Measurements from ENCODE around the gene HS6ST2. TPM values are rescaled to one million over a fixed set of nuclear protein-coding genes. Genes with fewer than 3 reads are reported as not detected.
"Not testable (repeated sequence)": the region's sequence is repeated elsewhere in the genome, so short reads cannot be mapped to it uniquely, and the experiment has no call there.

The HS6ST2 gene
- total and polyA plus RNA-seq, 2 donors from 2014 or later: 2.0 to 11.9 TPM

- no peak overlapping the region for H3K4me3 ChIP-seq (ENCODE audit: low read length in 3 of 3)
- H3K36me3 ChIP-seq (ENCODE audit: control insufficient read depth in 2 of 3, insufficient read depth in 3 of 3, low read length in 3 of 3): no peaks in the 10 kb centered on the region
- no peaks in the 10 kb centered on the region for H3K27me3 ChIP-seq (ENCODE audit: control insufficient read depth, insufficient read depth, low read length)
- H3K4me1 ChIP-seq (ENCODE audit: control insufficient read depth in 2 of 3, insufficient read depth in 2 of 3, low read depth in 1 of 3, low read length in 3 of 3): no peaks in the 10 kb centered on the region
- H3K27ac ChIP-seq (ENCODE audit: low read depth in 2 of 2, low read length in 2 of 2): no peak overlapping the region
- no peak overlapping the region for H3K9ac ChIP-seq (ENCODE audit: low read length in 3 of 3)
- FAIRE-seq (no peak), DNase-seq (no peak)
- intact Hi-C loops (cut with DNase I): no loop called here
- no peaks in the 10 kb centered on the region for H3K9me3 ChIP-seq (ENCODE audit: control insufficient read depth in 2 of 3, insufficient read depth in 1 of 3, low read length in 3 of 3)
- no peak for TF ChIP-seq CTCF (IDR thresholded peaks at IDR 0.05; ENCODE audit: borderline replicate concordance, extremely low read depth, insufficient read depth)
These were observed 70.9 kb downstream of the HS6ST2 start for GRCh38 chrX:132887569-132887968.

GRCh38 chrX:132883358-132883915 lies 75.0 kb downstream of the HS6ST2 start:
- Histone ChIP-seq H3K9me3 (ENCODE audit: control insufficient read depth in 2 of 3, insufficient read depth in 1 of 3, low read length in 3 of 3) (no peaks in the 10 kb centered on the region), H3K4me3 (ENCODE audit: low read length in 3 of 3) (no peak overlapping the region), H3K27ac (ENCODE audit: low read depth in 2 of 2, low read length in 2 of 2) (no peak overlapping the region), H3K9ac (ENCODE audit: low read length in 3 of 3) (no peak overlapping the region), H3K4me1 (ENCODE audit: control insufficient read depth in 2 of 3, insufficient read depth in 2 of 3, low read depth in 1 of 3, low read length in 3 of 3) (no peaks in the 10 kb centered on the region), H3K27me3 (ENCODE audit: control insufficient read depth, insufficient read depth, low read length) (no peaks in the 10 kb centered on the region), H3K36me3 (ENCODE audit: control insufficient read depth in 2 of 3, insufficient read depth in 3 of 3, low read length in 3 of 3) (no peaks in the 10 kb centered on the region)
- intact Hi-C loops (cut with DNase I): no loop called here
- TF ChIP-seq CTCF (IDR thresholded peaks at IDR 0.05; ENCODE audit: borderline replicate concordance, extremely low read depth, insufficient read depth): no peak
- no peak for FAIRE-seq
- DNase-seq: no peak

- FAIRE-seq; intact Hi-C loops (cut with DNase I): not testable (repeated sequence)
These were observed 77.7 kb downstream of the HS6ST2 start for GRCh38 chrX:132880753-132881152.

GRCh38 chrX:132877954-132878536 lies 80.4 kb downstream of the HS6ST2 start:
- Histone ChIP-seq H3K9ac (ENCODE audit: low read length in 3 of 3) (no peak overlapping the region), H3K4me3 (ENCODE audit: low read length in 3 of 3) (no peak overlapping the region), H3K9me3 (ENCODE audit: control insufficient read depth in 2 of 3, insufficient read depth in 1 of 3, low read length in 3 of 3) (no peaks in the 10 kb centered on the region), H3K27ac (ENCODE audit: low read depth in 2 of 2, low read length in 2 of 2) (no peak overlapping the region), H3K4me1 (ENCODE audit: control insufficient read depth in 2 of 3, insufficient read depth in 2 of 3, low read depth in 1 of 3, low read length in 3 of 3) (no peaks in the 10 kb centered on the region), H3K27me3 (ENCODE audit: control insufficient read depth, insufficient read depth, low read length) (no peaks in the 10 kb centered on the region), H3K36me3 (ENCODE audit: control insufficient read depth in 2 of 3, insufficient read depth in 3 of 3, low read length in 3 of 3) (no peaks in the 10 kb centered on the region)
- intact Hi-C loops (cut with DNase I): no loop called here
- no peak for FAIRE-seq
- TF ChIP-seq CTCF (IDR thresholded peaks at IDR 0.05; ENCODE audit: borderline replicate concordance, extremely low read depth, insufficient read depth): no peak
- DNase-seq: no peak

More at GRCh38 chrX:132880753-132881152, 77.7 kb downstream of the HS6ST2 start:
- H3K27ac ChIP-seq (ENCODE audit: low read depth in 2 of 2, low read length in 2 of 2); H3K4me3 ChIP-seq (ENCODE audit: low read length in 3 of 3); H3K27me3 ChIP-seq (ENCODE audit: control insufficient read depth, insufficient read depth, low read length); H3K4me1 ChIP-seq (ENCODE audit: control insufficient read depth in 2 of 3, insufficient read depth in 2 of 3, low read depth in 1 of 3, low read length in 3 of 3); H3K9ac ChIP-seq (ENCODE audit: low read length in 3 of 3); H3K9me3 ChIP-seq (ENCODE audit: control insufficient read depth in 2 of 3, insufficient read depth in 1 of 3, low read length in 3 of 3); H3K36me3 ChIP-seq (ENCODE audit: control insufficient read depth in 2 of 3, insufficient read depth in 3 of 3, low read length in 3 of 3); DNase-seq: not testable (repeated sequence)
